Stimulated activated CD4-positive, alpha-beta T cell treated with anti-CD3 and anti-CD28 coated beads, Interleukin-4, amount 100 ng/mL, for 48 hours (primary cell): ENCODE results near the gene PLK3.
"Not testable (repeated sequence)": the region's sequence is repeated elsewhere in the genome, so short reads cannot be mapped to it uniquely, and the experiment has no call there.

Source experiments
- DNase-seq, 2 donors: peaks; one replicate each; pipeline ENCODE4 v3.0.0-alpha.2; 2020; ENCODE audit warnings: low read depth in 2 of 2

The PLK3 gene

GRCh38 chr1:44799770-44800584 lies at the start of gene PLK3:
Gene PLK3, plus strand, starts transcription at chr1:44800377. Its CDS starts 87 bp downstream, at chr1:44800464.
- peak; percentile 97 to 98 for DNase-seq

GRCh38 chr1:44757420-44757819 lies 42.8 kb upstream of the PLK3 start:
- DNase-seq, result no peak

GRCh38 chr1:44759077-44759476 lies 41.1 kb upstream of the PLK3 start:
- DNase-seq, result no peak

- no peak for DNase-seq
These were observed 39.3 kb upstream of the PLK3 start for GRCh38 chr1:44760876-44761275.

- DNase-seq, result not testable (repeated sequence)
These were observed 33.8 kb upstream of the PLK3 start for GRCh38 chr1:44766421-44766820.

GRCh38 chr1:44775078-44775929 lies 24.9 kb upstream of the PLK3 start, which contains the start of gene RPS8:
Gene RPS8, plus strand, starts transcription at chr1:44775540. Its CDS starts 57 bp downstream, at chr1:44775597.
- peak; percentile 85 to 88 for DNase-seq

GRCh38 chr1:44775930-44776729 lies 24.0 kb upstream of the PLK3 start:
- no peak for DNase-seq

GRCh38 chr1:44776730-44777068 lies 23.5 kb upstream of the PLK3 start:
- DNase-seq, result no peak

- no peak for DNase-seq
These were observed 22.6 kb upstream of the PLK3 start for GRCh38 chr1:44777547-44777946.

GRCh38 chr1:44777969-44778635 lies 22.1 kb upstream of the PLK3 start:
- no peak for DNase-seq

- DNase-seq, result no peak
These were observed 21.2 kb upstream of the PLK3 start for GRCh38 chr1:44778705-44779576.

GRCh38 chr1:44780583-44781121 lies 19.5 kb upstream of the PLK3 start:
- no peak for DNase-seq

GRCh38 chr1:44783697-44784093 lies 16.5 kb upstream of the PLK3 start:
- no peak for DNase-seq

GRCh38 chr1:44784094-44785028 lies 15.8 kb upstream of the PLK3 start:
- DNase-seq, result no peak

GRCh38 chr1:44785029-44785380 lies 15.2 kb upstream of the PLK3 start:
- DNase-seq, result no peak

- no peak for DNase-seq
These were observed 14.6 kb upstream of the PLK3 start for GRCh38 chr1:44785501-44786137.

- DNase-seq, result peak; percentile 69 to 74
These were observed 13.9 kb upstream of the PLK3 start for GRCh38 chr1:44786138-44786840.

GRCh38 chr1:44786841-44787426 lies 13.2 kb upstream of the PLK3 start:
- DNase-seq, result no peak
